HCT116 (cell line): ENCODE results near the gene IQCH. TPM values are rescaled to one million over a fixed set of nuclear protein-coding genes. Genes with fewer than 3 reads are reported as not detected.

ENCODE experiments used
- ATAC-seq: fragments of 200-7000 bp; cut with Tn5 transposase; 2 replicates; pipeline ENCODE4 v1.9.1; 2020; ENCODE audit warnings: mild to moderate bottlenecking, moderate library complexity
- BruUV-seq: library from RNA; stranded (reverse); fragments of 400-500 nt; replicated peaks from 2 replicates; lab custom pipeline; 2021; lab: Mats Ljungman, UMichigan
- CTCF ChIA-PET: fragments of 300-600 bp; sonication (Branson Sonifier 250); formaldehyde crosslinking; loops from one replicate; lab custom pipeline; 2021; ENCODE audit warnings: antibody characterized with exemption; lab: Charles Lee
- POLR2A ChIA-PET: fragments of 300-600, 350-600 bp; sonication (Branson Sonifier 250); formaldehyde crosslinking; loops from one replicate; lab custom pipeline; 2021; ENCODE audit warnings: antibody characterized with exemption; lab: Charles Lee
- RAD21 ChIA-PET, 2 experiments: fragments of 300-600 bp; sonication (Branson Sonifier 250); formaldehyde crosslinking; loops; one replicate each; lab custom pipeline; 2023; ENCODE audit warnings: low total read pairs in 2 of 2; ENCODE audit not compliant: uncharacterized antibody in 2 of 2, unreplicated experiment in 2 of 2, low non-redundant PET in 1 of 2; lab: Charles Lee
- DNase-seq: peaks from one replicate; pipeline ENCODE4 v3.0.0-alpha.2; 2010; ENCODE audit warnings: low read depth, low spot score
- H2AFZ ChIP-seq: fragments of 200-600 bp; shearing (Covaris generic), sonication (generic); 2 replicates; pipeline ENCODE4 v1.6.1; 2017; ENCODE audit warnings: low read depth, mixed run types, mixed read lengths, antibody characterized with exemption, low read length; ENCODE audit not compliant: poor library complexity, severe bottlenecking
- H3K27ac ChIP-seq: 2 replicates; pipeline ENCODE4 v1.5.1; 2012; ENCODE audit warnings: low read depth, low read length
- H3K27me3 ChIP-seq: fragments of 200-600 bp; sonication (generic); 2 replicates; pipeline ENCODE4 v1.6.1; 2016; ENCODE audit warnings: mixed run types, low read length, mixed read lengths; ENCODE audit not compliant: insufficient read depth
- H3K36me3 ChIP-seq, 2 experiments: fragments of 200-500 bp in 1 of 2; fragments of 200-600 bp in 1 of 2; sonication (Bioruptor generic) in 1 of 2; sonication (generic) in 1 of 2; 2 replicates each; pipeline versions ENCODE4 v1.5.1 to v1.6.1; 2014 to 2016; ENCODE audit warnings: low read length in 2 of 2, inconsistent platforms in 1 of 2, mixed read lengths in 1 of 2, mixed run types in 1 of 2; ENCODE audit not compliant: insufficient read depth in 2 of 2, control insufficient read depth in 1 of 2
- H3K4me1 ChIP-seq, 2 experiments: fragments of 200-600 bp in 1 of 2; sonication (generic) in 1 of 2; 2 replicates each; pipeline versions ENCODE4 v1.5.1 to v1.6.1; 2012 to 2017; ENCODE audit warnings: low read length in 2 of 2, inconsistent platforms in 1 of 2, mild to moderate bottlenecking in 1 of 2, mixed read lengths in 1 of 2, mixed run types in 1 of 2, moderate library complexity in 1 of 2; ENCODE audit not compliant: insufficient read depth in 2 of 2, control insufficient read depth in 1 of 2
- H3K4me2 ChIP-seq: fragments of 200-600 bp; sonication (generic); 2 replicates; pipeline ENCODE4 v1.6.1; 2017; ENCODE audit warnings: mixed run types, low read length, mixed read lengths
- H3K4me3 ChIP-seq, 2 experiments: fragments of 200-600 bp in 1 of 2; sonication (generic) in 1 of 2; replicated peaks in 1 of 2; 2 replicates each; pipeline ENCODE4 v1.5.1; 2011 to 2016; ENCODE audit warnings: low read length in 2 of 2, control low read depth in 1 of 2, low read depth in 1 of 2, mild to moderate bottlenecking in 1 of 2, mixed read lengths in 1 of 2, mixed run types in 1 of 2
- H3K79me2 ChIP-seq: fragments of 200-600 bp; sonication (generic); 2 replicates; pipeline ENCODE4 v1.6.1; 2017; ENCODE audit warnings: mild to moderate bottlenecking, mixed run types, low read length, moderate library complexity, mixed read lengths; ENCODE audit not compliant: insufficient read depth
- H3K9ac ChIP-seq: fragments of 200-600 bp; sonication (generic); 2 replicates; pipeline ENCODE4 v1.6.1; 2016; ENCODE audit warnings: low read length, mixed read lengths
- H3K9me2 ChIP-seq: fragments of 200-600 bp; sonication (generic), shearing (Covaris generic); 2 replicates; pipeline ENCODE4 v1.6.1; 2017; ENCODE audit warnings: mixed run types, mild to moderate bottlenecking, moderate library complexity; ENCODE audit not compliant: insufficient read depth
- H3K9me3 ChIP-seq, 2 experiments: fragments of 200-500 bp in 1 of 2; fragments of 200-600 bp in 1 of 2; sonication (Bioruptor generic) in 1 of 2; sonication (generic) in 1 of 2; 2 replicates each; pipeline ENCODE4 v1.6.1; 2014 to 2017; ENCODE audit warnings: low read length in 2 of 2, mixed read lengths in 2 of 2, inconsistent platforms in 1 of 2, low read depth in 1 of 2, mild to moderate bottlenecking in 1 of 2, mixed run types in 1 of 2, moderate library complexity in 1 of 2; ENCODE audit not compliant: control insufficient read depth in 1 of 2, insufficient read depth in 1 of 2
- H4K20me1 ChIP-seq: fragments of 200-600 bp; sonication (generic), shearing (Covaris generic); 2 replicates; pipeline ENCODE4 v1.6.1; 2017; ENCODE audit warnings: mixed run types, mild to moderate bottlenecking, moderate library complexity; ENCODE audit not compliant: insufficient read depth
- CBX3 ChIP-seq: IDR thresholded peaks from 2 replicates; pipeline ENCODE4 v1.6.1; 2012; ENCODE audit warnings: low read depth
- EGR1 ChIP-seq: IDR thresholded peaks from 2 replicates; pipeline ENCODE4 v1.6.1; 2012; ENCODE audit warnings: low read depth
- ELF1 ChIP-seq: IDR thresholded peaks from 2 replicates; pipeline ENCODE4 v1.6.1; 2012; ENCODE audit warnings: low read depth, borderline replicate concordance
- EZH2 ChIP-seq: fragments of 200-600 bp; sonication (generic); IDR thresholded peaks from 2 replicates; pipeline ENCODE4 v1.6.1; 2017; ENCODE audit warnings: antibody characterized with exemption, mixed run types
- FOSL1 ChIP-seq: IDR thresholded peaks from 2 replicates; pipeline ENCODE4 v1.6.1; 2012; ENCODE audit warnings: low read depth
- POLR2A ChIP-seq: IDR thresholded peaks from 2 replicates; pipeline ENCODE4 v1.7.0; 2011; ENCODE audit warnings: borderline replicate concordance; ENCODE audit not compliant: insufficient read depth, insufficient read length; ENCODE audit errors: extremely low read depth
- RAD21 ChIP-seq: IDR thresholded peaks from 2 replicates; pipeline ENCODE4 v1.6.1; 2012; ENCODE audit warnings: low read depth, mild to moderate bottlenecking
- REST ChIP-seq: IDR thresholded peaks from 2 replicates; pipeline ENCODE4 v1.6.1; 2012; ENCODE audit warnings: low read depth
- SIN3A ChIP-seq: IDR thresholded peaks from 2 replicates; pipeline ENCODE4 v1.6.1; 2012; ENCODE audit warnings: low read depth
- SP1 ChIP-seq: IDR thresholded peaks from 2 replicates; pipeline ENCODE4 v1.6.1; 2012; ENCODE audit warnings: low read depth
- SRF ChIP-seq: IDR thresholded peaks from 2 replicates; pipeline ENCODE4 v1.6.1; 2012; ENCODE audit warnings: low read depth
- TCF7L2 ChIP-seq: IDR thresholded peaks from 2 replicates; pipeline ENCODE4 v1.7.0; 2011; ENCODE audit warnings: borderline replicate concordance, inconsistent platforms; ENCODE audit not compliant: insufficient read depth, insufficient read length; ENCODE audit errors: extremely low read depth
- YY1 ChIP-seq: IDR thresholded peaks from 2 replicates; pipeline ENCODE4 v1.6.1; 2011; ENCODE audit warnings: low read length, low read depth, moderate library complexity, mild to moderate bottlenecking; ENCODE audit not compliant: insufficient replicate concordance; ENCODE audit errors: extremely low read depth
- ZFX ChIP-seq: fragments of 450-650 bp; IDR thresholded peaks from 2 replicates; pipeline ENCODE4 v1.6.1; 2017
- ZNF274 ChIP-seq: fragments of 200-500 bp; sonication (Bioruptor generic); IDR thresholded peaks from 2 replicates; pipeline ENCODE4 v1.6.1; 2014; ENCODE audit warnings: mild to moderate bottlenecking, low read depth, low read length, inconsistent platforms
- intact Hi-C: fragments of 100-400 bp; cut with micrococcal nuclease; formaldehyde crosslinking; loops from 2 replicates; pipeline ENCODE4 v1.10.0; 2022
- total RNA-seq: library from RNA; stranded (reverse); gene quantifications from one replicate; pipeline ENCODE4 v1.2.1, GENCODE V29; 2021; ENCODE audit not compliant: unreplicated experiment
- TF ChIP-seq, protein P1 (sequence below): IDR thresholded peaks from 2 replicates; pipeline ENCODE4 v1.6.1; 2012
- TF ChIP-seq, protein P2 (sequence below): IDR thresholded peaks from 2 replicates; pipeline ENCODE4 v1.6.1; 2012

Gene IQCH
- total RNA-seq, 1 experiment from 2014 or later, result 4.6 TPM

DNA sequence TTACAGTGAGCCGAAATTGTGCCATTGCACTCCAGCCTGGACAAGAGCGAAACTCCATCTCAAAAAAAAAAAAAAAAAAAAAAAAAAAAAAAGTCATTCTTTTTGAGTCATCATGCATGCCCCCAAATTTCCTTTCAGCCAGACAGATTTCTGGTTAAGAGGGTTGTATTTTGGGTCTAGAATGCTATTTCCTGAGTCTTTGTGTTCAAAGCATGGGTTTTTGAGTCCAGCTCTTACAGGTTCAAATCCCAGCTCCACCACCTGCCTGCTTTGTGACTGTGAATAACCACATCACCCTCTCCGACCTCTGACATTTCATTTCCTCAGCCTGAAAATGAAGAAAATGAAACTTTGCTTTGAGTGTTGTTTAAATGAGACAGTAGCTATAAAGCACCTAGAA is 257.0 kb downstream of the IQCH start:
- Histone ChIP-seq H3K4me3 (no peak overlapping the region), H3K4me1 (no peaks in the 10 kb centered on the region), H3K4me2 (no peak overlapping the region), H2AFZ (no peak overlapping the region), H3K27ac (no peak overlapping the region), H4K20me1 (no peaks in the 10 kb centered on the region), H3K9me3 (no peaks in the 10 kb centered on the region), H3K79me2 (no peaks in the 10 kb centered on the region), H3K36me3 (0 out of 4 replicates have a peak, but pooled peaks cover 0 to 2% of the 10 kb centered on the region in 2 experiments), H3K9me2 (no peaks in the 10 kb centered on the region), H3K9ac (no peak overlapping the region), H3K27me3 (no peaks in the 10 kb centered on the region)
- ChIA-PET POLR2A (no interaction called here), RAD21 (no interaction called here), CTCF (no interaction called here)
- BruUV-seq, result no TSS peak
- TF ChIP-seq, protein P1, sequence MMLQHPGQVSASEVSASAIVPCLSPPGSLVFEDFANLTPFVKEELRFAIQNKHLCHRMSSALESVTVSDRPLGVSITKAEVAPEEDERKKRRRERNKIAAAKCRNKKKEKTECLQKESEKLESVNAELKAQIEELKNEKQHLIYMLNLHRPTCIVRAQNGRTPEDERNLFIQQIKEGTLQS, result no peak
- TF ChIP-seq YY1 (no peak), POLR2A (no peak), ZNF274 (no peak), FOSL1 (no peak), ZFX (no peak), SP1 (no peak), SIN3A (no peak), REST (no peak), EZH2 (no peak), EGR1 (no peak), SRF (no peak), CBX3 (no peak), RAD21 (no peak), ELF1 (no peak), TCF7L2 (no peak)
- TF ChIP-seq, protein P2, sequence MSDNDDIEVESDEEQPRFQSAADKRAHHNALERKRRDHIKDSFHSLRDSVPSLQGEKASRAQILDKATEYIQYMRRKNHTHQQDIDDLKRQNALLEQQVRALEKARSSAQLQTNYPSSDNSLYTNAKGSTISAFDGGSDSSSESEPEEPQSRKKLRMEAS, result no peak
- no peak for DNase-seq
- no peak for ATAC-seq
- intact Hi-C loops, result no loop called here
